Measurements from ENCODE around the gene PPM1N. TPM values are rescaled to one million over a fixed set of nuclear protein-coding genes. Genes with fewer than 3 reads are reported as not detected.
A peak's percentile ranks its signal among the peaks of the same experiment; 100 is the strongest.

The PPM1N gene, protein sequence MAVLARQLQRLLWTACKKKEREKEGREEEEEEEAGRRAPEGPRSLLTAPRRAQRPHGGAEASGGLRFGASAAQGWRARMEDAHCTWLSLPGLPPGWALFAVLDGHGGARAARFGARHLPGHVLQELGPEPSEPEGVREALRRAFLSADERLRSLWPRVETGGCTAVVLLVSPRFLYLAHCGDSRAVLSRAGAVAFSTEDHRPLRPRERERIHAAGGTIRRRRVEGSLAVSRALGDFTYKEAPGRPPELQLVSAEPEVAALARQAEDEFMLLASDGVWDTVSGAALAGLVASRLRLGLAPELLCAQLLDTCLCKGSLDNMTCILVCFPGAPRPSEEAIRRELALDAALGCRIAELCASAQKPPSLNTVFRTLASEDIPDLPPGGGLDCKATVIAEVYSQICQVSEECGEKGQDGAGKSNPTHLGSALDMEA
- total RNA-seq: 1 to 10 TPM; 3.5 to 4.3 TPM

DNA sequence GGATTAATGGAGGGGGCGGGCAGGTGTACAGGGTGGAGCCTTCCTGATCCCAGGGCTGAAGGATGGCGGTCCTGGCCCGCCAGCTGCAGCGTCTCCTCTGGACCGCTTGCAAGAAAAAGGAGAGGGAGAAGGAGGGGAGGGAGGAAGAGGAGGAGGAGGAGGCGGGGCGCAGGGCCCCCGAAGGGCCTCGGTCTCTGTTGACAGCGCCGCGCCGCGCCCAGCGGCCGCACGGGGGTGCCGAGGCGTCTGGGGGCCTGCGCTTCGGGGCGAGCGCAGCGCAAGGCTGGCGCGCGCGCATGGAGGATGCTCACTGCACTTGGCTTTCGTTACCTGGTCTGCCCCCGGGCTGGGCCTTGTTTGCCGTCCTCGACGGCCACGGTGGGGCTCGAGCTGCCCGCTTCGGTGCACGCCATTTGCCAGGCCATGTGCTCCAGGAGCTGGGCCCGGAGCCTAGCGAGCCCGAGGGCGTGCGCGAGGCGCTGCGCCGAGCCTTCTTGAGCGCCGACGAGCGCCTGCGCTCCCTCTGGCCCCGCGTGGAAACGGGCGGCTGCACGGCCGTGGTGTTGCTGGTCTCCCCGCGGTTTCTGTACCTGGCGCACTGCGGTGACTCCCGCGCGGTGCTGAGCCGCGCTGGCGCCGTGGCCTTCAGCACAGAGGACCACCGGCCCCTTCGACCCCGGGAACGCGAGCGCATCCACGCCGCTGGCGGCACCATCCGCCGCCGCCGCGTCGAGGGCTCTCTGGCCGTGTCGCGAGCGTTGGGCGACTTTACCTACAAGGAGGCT is at the start of gene PPM1N:
PPM1N (plus strand) TSS at position 33 of the 785 bp plus-strand sequence; CDS start at position 63, 30 bp downstream.
- no peaks in the 10 kb centered on the region for H3K9me3 Mint-ChIP-seq
- POLR2A ChIA-PET: interaction anchor here (0.5 to 3.9 kb wide), 7 partner anchors 7 to 144 kb away, joined by 3 to 16 read pairs (median 4); partner anchors contain the start of genes OPA3 and VASP
- CTCF ChIA-PET: interaction anchor here (1.4 to 2.3 kb wide), 6 partner anchors 20 to 143 kb away, joined by 3 to 6 read pairs (median 4); no protein-coding TSS in a partner anchor
- H3K27ac Mint-ChIP-seq: peak within 1 kb of the TSS; percentile 45
- DNase-seq: peak; percentile 72
- H3K36me3 Mint-ChIP-seq (ENCODE audit: low read depth): peaks cover 7% of the 10 kb centered on the region
- H3K4me1 Mint-ChIP-seq: peaks cover 52% of the 10 kb centered on the region
- peaks cover 33% of the 10 kb centered on the region for H3K27me3 Mint-ChIP-seq
- H3K4me3 Mint-ChIP-seq: peak within 1 kb of the TSS; percentile 81

DNA sequence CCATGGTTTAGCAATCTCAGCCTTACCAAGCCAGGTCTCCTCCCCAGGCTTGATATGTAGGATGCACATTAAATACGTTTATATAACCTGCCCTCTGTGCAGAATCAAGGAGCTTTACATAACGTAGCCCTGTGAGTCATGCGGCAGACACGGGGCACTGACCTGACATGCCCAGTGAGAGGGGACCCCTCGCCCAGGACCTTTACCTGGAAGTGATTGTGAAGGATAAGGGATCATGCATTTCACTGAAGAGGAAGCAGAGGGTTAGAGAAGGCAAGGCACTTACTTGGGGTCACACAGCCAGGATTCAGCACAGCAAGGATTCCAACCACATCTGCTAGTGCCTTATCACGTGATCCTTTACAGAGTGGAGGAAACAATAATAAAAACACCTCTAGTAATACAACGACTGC is 49.4 kb upstream of the PPM1N start:
- Mint-ChIP-seq H3K27ac (peak overlapping the region; percentile 79), H3K4me1 (peaks cover 60% of the 10 kb centered on the region), H3K36me3 (ENCODE audit: low read depth) (peaks cover 3% of the 10 kb centered on the region), H3K4me3 (peak overlapping the region; percentile 63), H3K27me3 (peaks cover 2% of the 10 kb centered on the region), H3K9me3 (no peaks in the 10 kb centered on the region)
- DNase-seq: no peak
- POLR2A ChIA-PET: interaction anchor here (1.9 to 2.6 kb wide), 3 partner anchors 9 to 31 kb away, joined by 12 to 23 read pairs (median 12); partner anchors contain the start of gene FOSB
- CTCF ChIA-PET: interaction anchor here (1.3 to 2.9 kb wide), 6 partner anchors 9 to 31 kb away, joined by 4 to 28 read pairs (median 8); partner anchors contain the start of gene FOSB

DNA sequence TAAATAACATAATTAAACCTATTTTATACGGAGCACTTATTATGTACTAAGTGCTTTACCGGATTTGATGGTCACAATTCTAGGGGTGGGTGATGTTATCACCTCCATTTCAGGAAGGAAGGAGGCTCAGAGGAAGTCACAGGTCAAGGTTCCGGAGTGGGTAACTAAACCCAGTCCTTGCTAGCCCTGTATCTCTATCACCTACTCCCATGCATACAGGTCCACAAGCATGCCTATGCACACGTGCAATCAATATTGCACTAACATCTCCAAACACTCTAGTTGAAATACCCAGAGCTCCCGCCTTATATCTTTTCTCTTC is 48.3 kb upstream of the PPM1N start:
- Mint-ChIP-seq H3K4me3 (peak overlapping the region; percentile 91), H3K27ac (peak overlapping the region; percentile 92), H3K4me1 (peaks cover 51% of the 10 kb centered on the region), H3K36me3 (ENCODE audit: low read depth) (peaks cover 3% of the 10 kb centered on the region), H3K9me3 (no peaks in the 10 kb centered on the region), H3K27me3 (peaks cover 2% of the 10 kb centered on the region)
- DNase-seq: peak; percentile 47
- ChIA-PET CTCF (interaction anchor here (0.7 to 2.9 kb wide), 7 partner anchors 10 to 36 kb away, joined by 3 to 28 read pairs (median 5); partner anchors contain the start of gene FOSB), POLR2A (interaction anchor here (0.6 to 2.6 kb wide), 4 partner anchors 10 to 1169 kb away, joined by 3 to 23 read pairs (median 12); partner anchors contain the start of gene FOSB)

DNA sequence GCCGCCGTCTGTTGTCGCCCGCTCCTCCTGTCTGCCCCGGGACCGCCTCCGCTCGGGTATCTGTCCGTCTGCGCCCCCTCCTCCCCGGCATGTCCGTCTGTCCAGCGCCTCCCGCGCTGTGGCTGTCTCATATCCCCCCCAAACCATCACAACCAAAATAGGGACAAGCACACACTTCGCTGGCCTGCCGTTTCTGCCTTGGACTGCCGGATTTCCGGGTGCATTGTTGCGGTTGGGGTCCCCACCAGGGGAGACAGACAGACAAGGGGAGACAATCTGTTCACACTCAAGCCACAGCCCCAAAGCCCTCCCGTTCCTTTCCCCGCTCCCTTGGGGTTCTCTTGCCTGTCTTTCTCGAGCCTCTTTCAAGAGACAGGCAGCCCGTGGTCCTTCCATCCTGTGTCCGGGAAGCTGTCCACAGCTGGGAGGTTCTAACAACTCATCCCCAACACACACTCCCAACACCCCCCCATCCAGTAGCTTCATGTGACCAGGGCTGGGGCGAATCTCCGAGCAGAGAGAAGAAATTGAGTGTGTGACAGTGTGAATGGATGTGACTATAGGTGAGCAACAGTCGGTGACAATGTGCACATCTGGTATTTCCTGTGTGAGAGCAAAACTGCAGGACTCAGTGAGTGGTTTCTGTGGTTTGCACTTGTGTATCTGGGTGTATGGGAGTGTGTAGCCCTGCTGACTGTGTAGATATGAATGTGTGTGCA is 47.0 kb upstream of the PPM1N start:
- Mint-ChIP-seq H3K27me3 (peaks cover 2% of the 10 kb centered on the region), H3K9me3 (no peaks in the 10 kb centered on the region), H3K4me1 (peaks cover 53% of the 10 kb centered on the region), H3K36me3 (ENCODE audit: low read depth) (peaks cover 3% of the 10 kb centered on the region), H3K4me3 (peak overlapping the region; percentile 72), H3K27ac (peak overlapping the region; percentile 69)
- CTCF ChIA-PET: interaction anchor here (1.2 to 1.3 kb wide), 2 partner anchors 12 to 27 kb away, joined by 4 to 7 read pairs; no protein-coding TSS in a partner anchor
- POLR2A ChIA-PET: interaction anchor here (1.0 to 2.6 kb wide), 2 partner anchors 12 to 18 kb away, joined by 7 to 10 read pairs; no protein-coding TSS in a partner anchor
- DNase-seq: peak; percentile 60

DNA sequence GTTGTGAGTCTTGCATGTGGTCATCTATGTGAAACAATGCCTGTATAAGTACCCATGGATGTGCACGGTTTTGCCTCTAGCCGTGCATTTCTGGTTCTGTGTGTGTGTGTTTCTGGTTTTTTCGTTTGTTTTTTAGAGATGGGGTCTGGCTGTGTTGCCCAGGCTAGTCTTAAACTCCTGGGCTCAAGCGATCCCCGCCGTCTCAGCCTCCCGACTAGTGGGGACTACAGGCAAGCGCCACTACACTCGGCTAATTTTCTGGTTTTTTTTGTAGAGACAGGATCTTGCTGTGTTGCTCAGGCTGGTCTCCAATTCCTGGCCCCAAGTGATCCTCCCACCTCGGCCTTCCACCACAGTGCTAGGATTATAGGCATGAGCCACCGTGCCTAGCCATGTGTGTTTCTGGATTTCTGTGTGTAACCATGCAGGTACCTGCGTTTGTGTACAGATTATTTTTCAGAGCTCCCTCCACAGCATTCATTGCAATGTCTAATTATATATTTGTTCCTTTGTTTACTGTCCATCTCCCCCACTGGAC is 46.3 kb upstream of the PPM1N start:
- peaks cover 2% of the 10 kb centered on the region for H3K27me3 Mint-ChIP-seq
- H3K27ac Mint-ChIP-seq: peak overlapping the region; percentile 69
- ChIA-PET CTCF (interaction anchor here (1.2 to 3.1 kb wide), 4 partner anchors 12 to 27 kb away, joined by 4 to 8 read pairs (median 6); partner anchors contain the start of gene FOSB), POLR2A (interaction anchor here (1.0 to 2.6 kb wide), 3 partner anchors 12 to 17 kb away, joined by 7 to 10 read pairs (median 7); no protein-coding TSS in a partner anchor)
- H3K4me1 Mint-ChIP-seq: peaks cover 54% of the 10 kb centered on the region
- peaks cover 3% of the 10 kb centered on the region for H3K36me3 Mint-ChIP-seq (ENCODE audit: low read depth)
- H3K4me3 Mint-ChIP-seq: peak overlapping the region; percentile 72
- DNase-seq: no peak
- no peaks in the 10 kb centered on the region for H3K9me3 Mint-ChIP-seq

DNA sequence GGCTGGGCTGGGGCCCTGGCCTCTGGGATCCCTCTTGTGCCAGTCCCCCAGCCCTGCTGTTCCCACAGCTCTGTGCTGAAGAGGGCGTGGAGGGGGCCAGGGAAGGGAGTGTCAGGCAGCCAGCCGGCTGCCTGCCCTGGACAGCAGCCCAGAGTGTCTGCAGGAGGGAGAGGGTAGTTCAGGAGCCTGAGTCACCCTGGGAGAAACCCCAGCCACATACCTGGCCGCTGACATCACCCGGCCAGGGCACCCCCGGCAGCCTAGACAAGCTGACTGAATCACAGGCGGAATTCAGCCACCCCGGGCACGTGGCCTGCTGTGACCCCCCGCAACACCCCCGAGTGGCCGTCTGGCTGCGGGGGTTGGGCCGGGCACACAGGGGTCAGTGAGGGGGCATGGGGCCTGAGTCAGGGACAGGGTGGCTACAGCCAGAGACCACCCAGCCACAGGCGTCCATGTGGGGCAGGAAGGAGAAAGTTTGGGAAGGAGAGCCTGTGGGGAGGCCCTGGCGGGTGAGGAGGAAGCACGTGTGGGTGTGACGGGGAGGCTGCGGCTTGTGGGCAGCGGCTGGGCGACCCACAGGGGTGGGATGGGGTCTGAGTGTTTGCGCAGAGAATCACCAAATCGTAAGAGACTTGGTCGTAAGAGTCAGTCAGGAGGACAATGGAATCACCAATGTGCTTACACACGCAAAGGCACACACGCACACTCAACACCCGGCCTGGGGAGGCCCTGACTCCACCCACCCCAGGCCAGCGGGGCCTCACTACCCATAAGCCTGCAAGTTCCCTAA is 42.3 kb upstream of the PPM1N start:
- ChIA-PET POLR2A (interaction anchor here (0.9 to 5.4 kb wide), 2 partner anchors 12 to 707 kb away, joined by 3 to 25 read pairs; partner anchors contain the start of gene FOSB), CTCF (interaction anchor here (0.6 to 3.2 kb wide), 8 partner anchors 10 to 103 kb away, joined by 3 to 16 read pairs (median 6); partner anchors contain the start of gene FOSB)
- Mint-ChIP-seq H3K27me3 (peaks cover 6% of the 10 kb centered on the region), H3K9me3 (no peaks in the 10 kb centered on the region), H3K4me3 (no peak overlapping the region), H3K36me3 (ENCODE audit: low read depth) (no peaks in the 10 kb centered on the region), H3K4me1 (peaks cover 31% of the 10 kb centered on the region), H3K27ac (no peak overlapping the region)
- DNase-seq: peak; percentile 54

DNA sequence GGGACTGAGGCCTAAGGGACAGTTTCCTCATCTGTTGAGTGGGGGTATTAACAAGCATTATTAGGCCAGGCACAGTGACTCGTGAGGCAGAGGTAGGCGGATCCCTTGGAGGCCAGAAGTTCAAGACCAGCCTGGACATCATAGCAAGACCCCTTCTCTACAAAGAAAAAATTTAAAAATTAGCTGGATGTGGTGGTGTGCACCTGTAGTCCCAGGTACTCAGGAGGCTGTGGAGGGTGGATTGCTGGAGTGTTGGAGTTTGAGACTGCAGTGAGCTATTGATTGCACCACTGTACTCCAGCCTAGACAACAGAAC is 41.8 kb upstream of the PPM1N start:
- no peak overlapping the region for H3K27ac Mint-ChIP-seq
- peaks cover 26% of the 10 kb centered on the region for H3K4me1 Mint-ChIP-seq
- DNase-seq: no peak
- POLR2A ChIA-PET: interaction anchor here (0.8 to 5.4 kb wide), 3 partner anchors 11 to 707 kb away, joined by 3 to 25 read pairs (median 4); partner anchors contain the start of gene FOSB
- peaks cover 6% of the 10 kb centered on the region for H3K27me3 Mint-ChIP-seq
- no peak overlapping the region for H3K4me3 Mint-ChIP-seq
- no peaks in the 10 kb centered on the region for H3K9me3 Mint-ChIP-seq
- H3K36me3 Mint-ChIP-seq (ENCODE audit: low read depth): no peaks in the 10 kb centered on the region
- CTCF ChIA-PET: interaction anchor here (0.6 to 3.2 kb wide), 7 partner anchors 11 to 102 kb away, joined by 3 to 16 read pairs (median 7); partner anchors contain the start of gene FOSB

DNA sequence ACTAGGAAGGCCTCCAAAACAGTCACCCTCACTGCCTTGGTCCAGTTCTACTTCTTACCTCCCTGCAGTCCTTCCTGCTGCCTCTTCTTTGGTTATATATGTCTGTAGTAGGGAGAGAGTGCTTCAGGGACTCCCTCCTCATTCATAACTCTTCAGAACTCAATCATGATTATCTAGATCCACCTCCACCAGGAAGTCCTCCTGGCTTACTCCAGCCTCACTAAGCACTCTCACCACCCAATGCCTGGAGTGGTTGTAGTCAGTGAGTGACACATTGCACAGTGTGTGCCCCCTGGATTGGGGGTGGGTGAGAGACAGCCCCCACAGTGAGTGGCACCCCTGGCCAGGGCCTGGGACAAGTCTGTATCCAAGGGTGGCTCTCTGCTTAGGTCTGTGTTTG is 40.5 kb upstream of the PPM1N start:
- Mint-ChIP-seq H3K4me3 (no peak overlapping the region), H3K27me3 (peaks cover 5% of the 10 kb centered on the region), H3K27ac (no peak overlapping the region), H3K9me3 (no peaks in the 10 kb centered on the region), H3K36me3 (ENCODE audit: low read depth) (no peaks in the 10 kb centered on the region), H3K4me1 (peaks cover 16% of the 10 kb centered on the region)
- ChIA-PET POLR2A (interaction anchor here (0.7 to 5.4 kb wide), 2 partner anchors 11 to 152 kb away, joined by 3 to 25 read pairs; partner anchors contain the start of gene FOSB), CTCF (no interaction called here)
- DNase-seq: no peak

DNA sequence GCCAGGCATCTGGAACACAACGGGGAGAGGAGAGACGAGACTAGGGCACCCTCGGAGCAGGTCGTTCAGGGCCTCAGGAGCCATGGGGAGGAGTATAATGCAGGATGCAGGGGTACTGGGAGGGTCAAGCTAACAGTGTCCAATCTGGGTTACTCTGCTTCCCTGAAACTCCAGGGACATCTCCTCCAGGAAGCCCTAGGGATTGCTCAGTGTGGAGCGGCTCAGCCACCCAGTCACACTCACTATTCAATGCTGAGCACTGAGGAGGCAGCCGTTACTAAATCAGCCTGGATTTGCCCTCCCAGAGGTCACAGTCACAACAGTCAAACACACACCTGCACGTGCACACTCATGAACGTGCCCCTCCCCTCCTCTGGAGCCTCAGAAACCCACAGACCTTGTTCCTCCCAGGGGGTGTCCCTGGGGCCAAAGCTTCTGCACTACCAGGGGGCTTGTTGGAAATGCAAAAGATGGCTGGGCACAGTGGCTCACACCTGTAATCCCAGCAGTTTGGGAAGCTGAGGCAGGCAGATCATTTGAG is 37.4 kb upstream of the PPM1N start:
- peaks cover 9% of the 10 kb centered on the region for H3K4me1 Mint-ChIP-seq
- no peak overlapping the region for H3K4me3 Mint-ChIP-seq
- H3K9me3 Mint-ChIP-seq: no peaks in the 10 kb centered on the region
- no peak overlapping the region for H3K27ac Mint-ChIP-seq
- POLR2A ChIA-PET: interaction anchor here (1.7 kb wide), 1 partner anchor 21 kb away, joined by 6 read pairs; no protein-coding TSS in a partner anchor
- no peaks in the 10 kb centered on the region for H3K36me3 Mint-ChIP-seq (ENCODE audit: low read depth)
- H3K27me3 Mint-ChIP-seq: peaks cover 11% of the 10 kb centered on the region
- CTCF ChIA-PET: no interaction called here
- DNase-seq: no peak

DNA sequence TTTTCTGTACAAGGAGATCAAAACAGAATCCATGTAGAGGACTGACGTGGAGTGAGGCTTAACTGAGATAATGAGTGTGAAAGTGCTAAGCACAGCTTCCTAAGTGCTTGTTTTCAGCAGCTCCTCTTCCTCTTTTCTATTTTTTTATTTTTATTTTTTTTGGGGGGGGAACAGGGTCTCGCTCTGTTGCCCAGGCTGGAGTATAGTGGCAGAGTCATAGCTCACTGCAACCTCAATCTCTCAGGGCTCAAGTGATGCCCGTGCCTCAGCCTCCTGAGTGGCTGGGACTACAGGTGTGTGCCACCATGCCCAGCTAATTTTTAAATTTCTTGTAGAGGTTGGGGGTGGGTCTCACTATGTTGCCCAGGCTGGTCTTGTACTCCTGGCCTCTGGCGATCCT is 36.1 kb upstream of the PPM1N start:
- Mint-ChIP-seq H3K27ac (no peak overlapping the region), H3K9me3 (no peaks in the 10 kb centered on the region), H3K4me3 (no peak overlapping the region), H3K4me1 (peaks cover 4% of the 10 kb centered on the region), H3K36me3 (ENCODE audit: low read depth) (no peaks in the 10 kb centered on the region), H3K27me3 (peaks cover 13% of the 10 kb centered on the region)
- ChIA-PET POLR2A (interaction anchor here (1.7 kb wide), 2 partner anchors 16 to 23 kb away, joined by 6 read pairs; no protein-coding TSS in a partner anchor), CTCF (interaction anchor here (0.7 to 2.6 kb wide), 4 partner anchors 12 to 24 kb away, joined by 3 to 7 read pairs (median 4); no protein-coding TSS in a partner anchor)
- no peak for DNase-seq

DNA sequence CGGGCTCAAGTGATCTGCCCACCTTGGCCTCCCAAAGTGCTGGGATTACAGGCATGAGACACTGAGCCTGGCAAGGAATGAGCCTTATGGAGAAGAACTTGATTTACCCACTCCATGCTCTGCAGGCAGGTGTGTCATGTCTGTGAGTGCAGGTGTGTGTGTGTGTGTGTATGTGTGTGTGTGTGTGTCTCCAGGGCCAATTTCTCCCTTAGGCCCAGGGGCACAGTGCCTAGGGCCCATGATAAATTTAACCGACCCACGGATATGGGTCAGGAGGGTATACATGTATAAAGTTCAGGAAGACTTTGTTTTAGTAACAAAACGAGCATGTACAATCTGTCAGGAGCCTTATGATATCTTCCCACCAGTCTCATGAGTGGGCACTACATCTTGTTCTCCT is 35.0 kb upstream of the PPM1N start:
- Mint-ChIP-seq H3K4me1 (peaks cover 12% of the 10 kb centered on the region), H3K9me3 (no peaks in the 10 kb centered on the region), H3K27ac (no peak overlapping the region), H3K4me3 (no peak overlapping the region), H3K36me3 (ENCODE audit: low read depth) (no peaks in the 10 kb centered on the region), H3K27me3 (peaks cover 13% of the 10 kb centered on the region)
- CTCF ChIA-PET: interaction anchor here (1.3 to 2.6 kb wide), 2 partner anchors 23 to 24 kb away, joined by 4 to 7 read pairs; no protein-coding TSS in a partner anchor
- POLR2A ChIA-PET: interaction anchor here (1.7 kb wide), 1 partner anchor 15 kb away, joined by 6 read pairs; no protein-coding TSS in a partner anchor
- no peak for DNase-seq
